Omental fat pad (tissue), 4 donors: ENCODE measurements around the gene MBD3L5. TPM values are rescaled to one million over a fixed set of nuclear protein-coding genes. Genes with fewer than 3 reads are reported as not detected.
"Not testable (repeated sequence)": the region's sequence is repeated elsewhere in the genome, so short reads cannot be mapped to it uniquely, and the experiment has no call there.

Experiments
- ATAC-seq: fragments of 150-250 bp; one replicate; pipeline ENCODE4 v1.9.1; 2016; ENCODE audit warnings: mild to moderate bottlenecking, moderate library complexity; ENCODE audit not compliant: low FRiP score
- DNase-seq: peaks from one replicate; pipeline ENCODE4 v3.0.0-alpha.2; 2019; ENCODE audit warnings: low spot score
- total RNA-seq, 4 donors: library from RNA; depleted of rRNA; stranded (reverse); fragments of >200 nt; gene quantifications; one replicate each; pipeline ENCODE4 v1.1.0, GENCODE V29; 2016
- TF ChIP-seq, protein P1 (sequence below), 3 donors: fragments of 450-650 bp; IDR thresholded peaks; one replicate each; pipeline ENCODE4 v1.5.1; 2016 to 2017; ENCODE audit warnings: antibody characterized with exemption in 3 of 3, mild to moderate bottlenecking in 3 of 3, moderate library complexity in 2 of 3

Gene MBD3L5
- total RNA-seq, 4 donors from 2014 or later: not detected

DNA sequence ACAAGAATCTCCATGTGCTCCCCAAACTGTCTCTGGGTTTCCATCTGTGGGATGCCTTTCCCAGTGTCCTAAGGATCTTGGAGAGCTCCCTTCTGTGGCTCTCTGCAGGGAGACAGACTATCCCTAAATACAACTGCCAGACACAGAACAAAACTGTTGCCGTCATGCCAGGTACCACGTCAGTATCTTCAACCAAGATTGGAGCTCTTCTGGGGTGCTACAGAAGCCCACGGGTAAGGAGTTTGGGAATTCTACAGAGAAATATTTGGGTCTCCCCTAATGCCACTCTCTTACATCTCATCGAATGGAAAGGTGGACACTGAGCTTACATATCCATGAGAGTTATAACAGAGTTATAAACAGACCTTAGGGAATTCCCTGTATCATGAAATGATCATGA is 33.0 kb downstream of the MBD3L5 start:
- TF ChIP-seq, protein P1, sequence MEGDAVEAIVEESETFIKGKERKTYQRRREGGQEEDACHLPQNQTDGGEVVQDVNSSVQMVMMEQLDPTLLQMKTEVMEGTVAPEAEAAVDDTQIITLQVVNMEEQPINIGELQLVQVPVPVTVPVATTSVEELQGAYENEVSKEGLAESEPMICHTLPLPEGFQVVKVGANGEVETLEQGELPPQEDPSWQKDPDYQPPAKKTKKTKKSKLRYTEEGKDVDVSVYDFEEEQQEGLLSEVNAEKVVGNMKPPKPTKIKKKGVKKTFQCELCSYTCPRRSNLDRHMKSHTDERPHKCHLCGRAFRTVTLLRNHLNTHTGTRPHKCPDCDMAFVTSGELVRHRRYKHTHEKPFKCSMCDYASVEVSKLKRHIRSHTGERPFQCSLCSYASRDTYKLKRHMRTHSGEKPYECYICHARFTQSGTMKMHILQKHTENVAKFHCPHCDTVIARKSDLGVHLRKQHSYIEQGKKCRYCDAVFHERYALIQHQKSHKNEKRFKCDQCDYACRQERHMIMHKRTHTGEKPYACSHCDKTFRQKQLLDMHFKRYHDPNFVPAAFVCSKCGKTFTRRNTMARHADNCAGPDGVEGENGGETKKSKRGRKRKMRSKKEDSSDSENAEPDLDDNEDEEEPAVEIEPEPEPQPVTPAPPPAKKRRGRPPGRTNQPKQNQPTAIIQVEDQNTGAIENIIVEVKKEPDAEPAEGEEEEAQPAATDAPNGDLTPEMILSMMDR (IDR thresholded peaks at IDR 0.05): no peak
- DNase-seq (no peak), ATAC-seq (no peak)

DNA sequence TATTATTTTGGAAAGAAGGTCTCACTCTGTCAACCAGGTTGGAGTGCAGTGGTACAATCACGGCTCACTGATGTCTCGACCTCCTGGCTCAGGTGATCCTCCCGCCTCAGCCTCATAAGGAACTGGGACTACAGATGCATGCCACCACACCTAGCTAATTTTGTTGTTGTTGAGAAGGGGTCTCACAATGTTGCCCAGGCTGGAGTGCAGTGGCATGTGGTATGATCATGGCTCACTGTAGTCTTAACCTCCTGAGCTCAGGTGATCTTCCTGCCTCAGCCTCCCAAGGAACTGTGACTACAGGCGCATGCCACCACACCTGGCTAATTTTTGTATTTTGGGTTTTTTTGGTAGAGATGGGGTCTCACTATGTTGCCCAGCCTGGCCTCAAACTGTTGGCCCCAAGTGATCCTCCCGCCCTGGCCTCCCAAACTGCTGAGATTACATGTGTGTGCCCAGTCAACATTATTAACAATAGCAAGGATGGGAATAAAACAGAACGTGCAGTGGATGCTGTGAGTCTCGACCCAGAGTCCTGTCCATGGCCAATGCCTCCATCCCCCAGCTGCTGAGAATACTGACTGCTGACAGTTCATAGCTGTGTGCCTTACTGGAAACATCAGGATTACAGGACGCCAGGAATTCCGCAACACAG is 33.5 kb downstream of the MBD3L5 start:
- TF ChIP-seq, protein P1 (IDR thresholded peaks at IDR 0.05): no peak
- ATAC-seq: no peak
- DNase-seq: no peak

DNA sequence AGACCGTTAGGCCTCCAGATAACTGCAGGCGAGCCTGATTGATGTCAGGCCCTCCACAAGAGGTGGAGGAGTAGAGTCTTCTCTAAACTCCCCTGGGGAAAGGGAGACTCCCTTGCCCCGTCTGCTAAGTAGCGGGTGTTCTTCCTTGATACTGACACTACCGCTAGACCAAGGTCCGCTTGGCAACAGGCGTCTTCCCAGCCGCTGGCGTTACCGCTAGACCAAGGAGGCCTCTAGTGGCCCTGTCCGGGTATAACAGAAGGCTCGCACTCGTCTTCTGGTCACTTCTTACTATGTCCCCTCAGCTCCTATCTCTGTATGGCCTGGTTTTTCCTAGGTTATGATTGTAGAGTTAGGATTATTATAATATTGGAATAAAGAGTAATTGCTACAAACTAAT is 36.7 kb downstream of the MBD3L5 start:
- DNase-seq, ATAC-seq: not testable (repeated sequence)

DNA sequence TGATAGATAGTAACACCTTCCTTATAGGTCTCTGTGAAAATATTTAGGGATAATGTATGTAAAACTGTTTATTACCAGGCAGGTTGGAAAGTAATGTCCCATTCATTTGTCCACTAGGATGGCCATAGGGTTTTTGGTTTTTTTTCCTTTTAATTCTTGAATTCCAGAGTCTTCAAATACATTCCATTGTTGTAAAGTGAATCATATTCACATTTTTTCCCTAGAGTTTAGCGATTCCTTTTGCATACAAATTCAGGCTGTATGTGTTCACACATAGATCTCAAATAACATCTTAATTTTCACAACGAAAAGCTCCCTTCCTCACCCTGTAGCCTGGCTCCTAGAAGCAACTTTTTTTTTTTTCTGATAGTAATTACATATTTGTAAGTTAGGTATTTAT is 37.3 kb downstream of the MBD3L5 start:
- TF ChIP-seq, protein P1 (IDR thresholded peaks at IDR 0.05): no peak
- ATAC-seq: no peak
- DNase-seq: no peak

DNA sequence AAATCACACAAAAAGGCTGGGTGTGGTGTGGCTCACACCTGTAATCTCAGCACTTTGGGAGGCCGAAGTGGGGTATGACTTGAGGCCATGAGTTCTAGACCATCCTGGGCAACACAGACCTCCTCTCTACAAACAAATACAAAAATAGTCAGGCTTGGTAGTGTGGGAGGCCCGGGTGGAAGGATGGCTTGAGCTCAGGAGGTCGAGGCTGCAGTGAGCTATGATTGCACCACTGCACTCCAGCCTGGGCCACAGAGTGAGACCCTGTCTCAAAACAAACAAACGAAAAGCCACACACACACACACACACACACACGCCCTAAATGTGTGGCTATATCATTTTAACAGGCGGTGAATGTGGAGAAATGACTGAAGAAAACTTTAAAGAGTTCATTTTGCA is 38.2 kb downstream of the MBD3L5 start:
- ATAC-seq (no peak), DNase-seq (no peak)
- TF ChIP-seq, protein P1 (IDR thresholded peaks at IDR 0.05): no peak

DNA sequence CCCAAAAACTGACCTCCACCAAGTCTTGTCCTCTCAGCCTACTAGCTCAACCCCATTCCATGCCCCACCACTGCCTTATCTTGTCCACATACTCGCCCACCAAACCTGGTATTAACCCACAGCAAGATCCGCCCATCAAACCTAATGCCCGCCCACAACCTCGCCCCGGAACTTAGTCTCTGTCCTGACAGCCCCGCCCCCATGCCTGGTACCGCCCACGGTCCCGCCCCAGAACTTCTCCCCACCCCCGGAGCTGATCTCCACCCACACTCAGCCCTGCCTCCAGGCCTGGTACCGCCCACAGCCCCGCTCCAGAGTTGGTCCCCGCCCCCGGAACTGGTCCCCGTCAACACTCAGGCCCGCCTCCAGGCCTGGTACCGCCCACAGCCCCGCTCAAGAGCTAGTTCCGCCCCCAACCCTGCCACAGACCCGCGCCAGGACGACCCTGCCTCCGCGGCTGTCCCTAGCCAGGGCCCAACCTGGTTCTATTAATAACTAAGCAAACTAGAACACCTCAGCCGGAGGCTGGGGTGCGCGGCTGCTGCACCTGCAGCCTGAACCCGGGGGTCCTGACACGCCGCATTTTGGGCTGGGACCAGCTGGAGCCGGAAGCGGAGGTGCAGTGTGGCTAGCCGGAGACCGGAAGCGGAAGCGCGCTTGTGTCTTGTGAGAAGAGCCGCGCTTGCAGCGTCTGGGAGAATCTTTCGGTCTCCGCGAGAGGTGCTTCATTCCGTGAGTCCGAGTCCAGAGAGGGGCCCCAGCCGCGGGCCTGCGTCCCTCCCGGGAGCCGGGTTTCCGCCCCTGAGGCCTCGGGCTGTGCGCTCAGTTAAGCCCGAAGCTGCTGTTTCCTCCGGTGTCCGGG is 38.9 kb downstream of the MBD3L5 start, which contains the start of gene ZNF557:
TSS of gene ZNF557 (plus strand) at position 662 of the 862 bp plus-strand sequence. CDS start 5,372 bp downstream, outside the sequence.
- TF ChIP-seq, protein P1 (IDR thresholded peaks at IDR 0.05): no peak
- peak; percentile 95 for DNase-seq
- peak; percentile 100 for ATAC-seq

DNA sequence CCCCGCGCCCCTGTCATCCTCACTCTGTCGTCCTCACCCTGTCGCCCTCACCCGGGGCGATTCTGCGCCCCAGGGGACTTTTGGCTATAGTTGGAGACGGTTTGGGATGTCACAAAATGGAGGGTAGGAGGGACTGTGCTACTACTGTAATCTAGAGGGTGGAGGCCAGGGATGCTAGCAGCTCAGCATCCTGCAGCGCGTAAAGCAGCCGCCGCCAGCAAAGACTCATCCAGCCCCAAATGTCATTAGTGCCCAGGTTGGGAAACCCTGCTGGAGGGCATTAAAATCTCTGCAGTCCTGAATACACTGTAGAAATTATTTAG is 39.5 kb downstream of the MBD3L5 start:
- DNase-seq: no peak
- ATAC-seq: peak; percentile 2

More for the DNA sequence above, 39.5 kb downstream of the MBD3L5 start:
- TF ChIP-seq, protein P1 (IDR thresholded peaks at IDR 0.05): no peak
